ENCODE measurements around the gene HES2. TPM values are rescaled to one million over a fixed set of nuclear protein-coding genes. Genes with fewer than 3 reads are reported as not detected.
"Not testable (repeated sequence)": the region's sequence is repeated elsewhere in the genome, so short reads cannot be mapped to it uniquely, and the experiment has no call there.

HES2 gene
- total and polyA plus RNA-seq, 7 experiments from 2014 or later, result 0.56 TPM; not detected in 6

GRCh38 chr1:6446665-6447015, 26.9 kb upstream of the HES2 start:
- POLR2A ChIA-PET, result interaction anchor here (0.6 to 12.7 kb wide), 2 partner anchors 16 to 17 kb away, joined by 3 to 165 read pairs; partner anchors contain the start of gene TNFRSF25
- CTCF ChIA-PET, result interaction anchor here (0.6 to 1.8 kb wide), 2 partner anchors 14 to 30 kb away, joined by 4 to 5 read pairs; no protein-coding TSS in a partner anchor
- peaks cover 4 to 13% of the 10 kb centered on the region in 2 donors for H3K27me3 ChIP-seq (ENCODE audit: control insufficient read depth in 2 of 2, insufficient read depth in 2 of 2, low read length in 2 of 2)
- Mint-ChIP-seq H3K4me3 (peak overlapping the region in 8 of 10 donors; percentile 35 to 79 (median 44)), H3K27ac (peak overlapping the region in 1 of 9 donors; percentile 36), H3K36me3 (peaks cover 0 to 4% (median 0%) of the 10 kb centered on the region in 5 donors), H3K27me3 (peaks cover 24 to 66% (median 28%) of the 10 kb centered on the region in 5 donors), H3K4me1 (peaks cover 13 to 30% (median 18%) of the 10 kb centered on the region in 7 donors), H3K9me3 (no peaks in the 10 kb centered on the region)
- H3K27ac ChIP-seq (ENCODE audit: low read depth, low read length), result no peak overlapping the region
- peak overlapping the region; percentile 24 for H3K4me3 ChIP-seq (ENCODE audit: low read length)
- no peaks in the 10 kb centered on the region for H3K36me3 ChIP-seq (ENCODE audit: control insufficient read depth in 2 of 3, insufficient read depth in 3 of 3, low read length in 3 of 3)
- peaks cover 4 to 19% of the 10 kb centered on the region in 2 donors for H3K4me1 ChIP-seq (ENCODE audit: control insufficient read depth in 2 of 2, insufficient read depth in 2 of 2, low read length in 2 of 2)
- no peak for DNase-seq
- H3K9me3 ChIP-seq (ENCODE audit: control insufficient read depth in 2 of 3, low read length in 3 of 3), result no peaks in the 10 kb centered on the region
- intact Hi-C loops (cut with micrococcal nuclease), result loop anchor here in 1 of 2 donors (5.0 kb wide), 1 partner anchor 41 kb away; no protein-coding TSS in a partner anchor
- no peak for ATAC-seq

DNA sequence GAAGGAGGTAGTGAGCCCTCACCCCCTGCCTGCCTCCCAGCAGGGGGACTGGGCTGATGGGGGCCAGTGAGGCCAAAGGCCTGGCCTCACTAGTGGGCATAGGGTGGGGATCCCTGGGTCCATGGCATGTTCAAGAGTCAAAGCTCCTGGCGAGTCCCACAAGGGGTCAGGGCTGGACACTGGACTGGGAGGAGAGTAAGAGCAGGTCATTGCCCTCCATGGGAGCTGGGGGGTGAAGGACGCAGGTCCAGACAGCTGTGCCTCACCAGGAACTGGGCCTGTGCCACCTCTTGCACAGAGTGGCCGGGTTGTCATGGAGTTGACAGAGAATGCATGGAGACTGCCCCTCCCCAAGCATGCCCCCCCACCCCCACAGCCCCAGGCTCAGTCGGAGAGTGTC, 26.2 kb upstream of the HES2 start:
- H3K27me3 ChIP-seq (ENCODE audit: control insufficient read depth in 2 of 2, insufficient read depth in 2 of 2, low read length in 2 of 2), result peaks cover 4 to 17% of the 10 kb centered on the region in 2 donors
- H3K27ac ChIP-seq (ENCODE audit: low read depth, low read length); H3K36me3 Mint-ChIP-seq; H3K4me3 ChIP-seq (ENCODE audit: low read length); DNase-seq; ATAC-seq; H3K27ac Mint-ChIP-seq; H3K36me3 ChIP-seq (ENCODE audit: control insufficient read depth in 2 of 3, insufficient read depth in 3 of 3, low read length in 3 of 3); H3K9me3 Mint-ChIP-seq; H3K9me3 ChIP-seq (ENCODE audit: control insufficient read depth in 2 of 3, low read length in 3 of 3): not testable (repeated sequence)
- Mint-ChIP-seq H3K4me1 (peaks cover 13 to 31% (median 18%) of the 10 kb centered on the region in 7 donors), H3K27me3 (peaks cover 23 to 68% (median 34%) of the 10 kb centered on the region in 5 donors), H3K4me3 (peak overlapping the region in 3 of 10 donors; percentile 10 to 79 (median 36))
- POLR2A ChIA-PET, result interaction anchor here (12.7 kb wide), 1 partner anchor 17 kb away, joined by 165 read pairs; the partner anchor contains the start of gene TNFRSF25
- CTCF ChIA-PET, result interaction anchor here (0.7 to 1.8 kb wide), 3 partner anchors 9 to 18 kb away, joined by 3 to 5 read pairs (median 3); no protein-coding TSS in a partner anchor
- peaks cover 4 to 19% of the 10 kb centered on the region in 2 donors for H3K4me1 ChIP-seq (ENCODE audit: control insufficient read depth in 2 of 2, insufficient read depth in 2 of 2, low read length in 2 of 2)
- intact Hi-C loops (cut with micrococcal nuclease), result loop anchor here (1.0 to 5.0 kb wide), 3 partner anchors 29 to 44 kb away; no protein-coding TSS in a partner anchor

DNA sequence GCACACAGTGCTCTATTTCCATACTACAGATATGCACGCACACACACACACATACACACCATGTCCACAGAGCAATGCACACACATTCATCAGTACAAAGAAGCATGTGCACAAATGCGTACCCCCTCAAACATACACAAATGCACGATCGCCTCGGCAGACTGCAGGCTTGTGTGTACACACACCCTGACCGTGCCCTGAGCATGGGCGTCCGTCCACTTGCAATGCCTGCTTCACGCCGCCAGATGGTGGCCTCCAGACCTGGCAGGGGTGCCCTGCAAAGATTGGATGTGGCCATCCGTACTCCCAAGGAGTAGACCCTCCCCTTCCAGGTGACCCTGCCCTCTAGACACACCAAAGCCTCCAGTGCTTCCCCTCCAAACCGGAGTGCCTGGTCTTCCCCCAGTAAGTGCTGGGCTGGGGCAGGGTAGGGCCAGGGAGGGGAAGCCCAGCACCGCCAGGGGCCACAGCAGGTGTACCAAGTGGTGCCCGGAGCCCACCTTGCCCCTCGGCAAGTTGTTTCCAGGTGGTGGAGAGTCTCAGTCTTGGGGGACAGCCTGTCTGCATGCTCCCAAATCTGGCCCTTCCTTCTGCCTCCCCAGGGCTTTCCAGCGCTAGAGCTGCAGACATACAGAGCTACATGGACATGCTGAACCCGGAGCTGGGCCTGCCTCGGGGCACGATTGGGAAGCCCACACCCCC, 25.5 kb upstream of the HES2 start:
- DNase-seq, result peak in 3 of 9 donors; percentile 36 to 44 (median 43)
- Histone ChIP-seq H3K36me3 (ENCODE audit: control insufficient read depth in 2 of 3, insufficient read depth in 3 of 3, low read length in 3 of 3) (no peaks in the 10 kb centered on the region), H3K27me3 (ENCODE audit: control insufficient read depth in 2 of 2, insufficient read depth in 2 of 2, low read length in 2 of 2) (peaks cover 4 to 18% of the 10 kb centered on the region in 2 donors), H3K27ac (ENCODE audit: low read depth, low read length) (no peak overlapping the region), H3K9me3 (ENCODE audit: control insufficient read depth in 2 of 3, low read length in 3 of 3) (no peaks in the 10 kb centered on the region), H3K4me3 (ENCODE audit: low read length) (no peak overlapping the region), H3K4me1 (ENCODE audit: control insufficient read depth in 2 of 2, insufficient read depth in 2 of 2, low read length in 2 of 2) (peaks cover 4 to 19% of the 10 kb centered on the region in 2 donors)
- Mint-ChIP-seq H3K27me3 (peaks cover 19 to 61% (median 30%) of the 10 kb centered on the region in 5 donors), H3K4me1 (peaks cover 13 to 29% (median 17%) of the 10 kb centered on the region in 7 donors), H3K4me3 (peak overlapping the region in 3 of 10 donors; percentile 0 to 64 (median 0)), H3K27ac (peak overlapping the region in 3 of 9 donors; percentile 1 to 53 (median 2)), H3K9me3 (no peaks in the 10 kb centered on the region), H3K36me3 (peaks cover 0 to 4% (median 0%) of the 10 kb centered on the region in 5 donors)
- POLR2A ChIA-PET, result interaction anchor here (12.7 kb wide), 1 partner anchor 18 kb away, joined by 165 read pairs; the partner anchor contains the start of gene TNFRSF25
- CTCF ChIA-PET, result interaction anchor here (0.7 to 1.8 kb wide), 3 partner anchors 10 to 18 kb away, joined by 3 to 5 read pairs (median 3); no protein-coding TSS in a partner anchor
- ATAC-seq, result peak; percentile 33
- intact Hi-C loops (cut with micrococcal nuclease), result loop anchor here (1.0 to 5.0 kb wide), 3 partner anchors 30 to 45 kb away; no protein-coding TSS in a partner anchor

DNA sequence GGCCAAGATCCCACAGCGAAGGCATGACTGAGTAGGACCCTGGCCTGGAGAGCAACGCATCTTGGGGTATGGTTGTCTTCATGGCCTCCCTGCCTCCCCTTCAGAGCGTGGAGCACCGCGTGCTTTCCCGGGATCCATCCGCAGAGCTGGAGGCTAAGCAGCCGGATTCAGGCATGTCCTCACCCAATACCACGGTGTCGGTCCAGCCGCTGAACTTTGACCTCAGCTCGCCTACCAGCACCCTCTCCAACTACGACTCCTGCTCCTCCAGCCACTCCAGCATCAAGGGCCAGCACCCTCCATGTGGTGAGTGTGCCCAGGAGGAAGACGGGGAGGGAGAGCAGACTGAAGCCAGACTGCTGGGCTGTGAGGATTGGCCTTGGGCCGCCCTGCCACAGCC, 24.7 kb upstream of the HES2 start:
- Mint-ChIP-seq H3K9me3 (no peaks in the 10 kb centered on the region), H3K4me3 (no peak overlapping the region), H3K27me3 (peaks cover 18 to 58% (median 26%) of the 10 kb centered on the region in 5 donors), H3K36me3 (peaks cover 0 to 4% (median 0%) of the 10 kb centered on the region in 5 donors), H3K27ac (no peak overlapping the region), H3K4me1 (peaks cover 8 to 23% (median 17%) of the 10 kb centered on the region in 7 donors)
- DNase-seq (no peak), ATAC-seq (no peak)
- peaks cover 4 to 16% of the 10 kb centered on the region in 2 donors for H3K27me3 ChIP-seq (ENCODE audit: control insufficient read depth in 2 of 2, insufficient read depth in 2 of 2, low read length in 2 of 2)
- no peaks in the 10 kb centered on the region for H3K36me3 ChIP-seq (ENCODE audit: control insufficient read depth in 2 of 3, insufficient read depth in 3 of 3, low read length in 3 of 3)
- no peak overlapping the region for H3K27ac ChIP-seq (ENCODE audit: low read depth, low read length)
- intact Hi-C loops (cut with micrococcal nuclease), result loop anchor here in 1 of 2 donors (2.0 kb wide), 1 partner anchor 30 kb away; no protein-coding TSS in a partner anchor
- POLR2A ChIA-PET, result interaction anchor here (12.7 kb wide), 1 partner anchor 19 kb away, joined by 165 read pairs; the partner anchor contains the start of gene TNFRSF25
- H3K4me1 ChIP-seq (ENCODE audit: control insufficient read depth in 2 of 2, insufficient read depth in 2 of 2, low read length in 2 of 2), result peaks cover 4 to 19% of the 10 kb centered on the region in 2 donors
- CTCF ChIA-PET, result interaction anchor here (0.6 kb wide), 1 partner anchor 29 kb away, joined by 3 read pairs; no protein-coding TSS in a partner anchor
- H3K9me3 ChIP-seq (ENCODE audit: control insufficient read depth in 2 of 3, low read length in 3 of 3), result no peaks in the 10 kb centered on the region
- no peak overlapping the region for H3K4me3 ChIP-seq (ENCODE audit: low read length)

GRCh38 chr1:6443339-6444115, 23.8 kb upstream of the HES2 start:
- H3K4me3 ChIP-seq (ENCODE audit: low read length), result no peak overlapping the region
- Mint-ChIP-seq H3K27ac (no peak overlapping the region), H3K27me3 (peaks cover 17 to 58% (median 26%) of the 10 kb centered on the region in 5 donors), H3K36me3 (peaks cover 0 to 4% (median 0%) of the 10 kb centered on the region in 5 donors), H3K9me3 (no peaks in the 10 kb centered on the region), H3K4me3 (no peak overlapping the region), H3K4me1 (peaks cover 5 to 20% (median 15%) of the 10 kb centered on the region in 7 donors)
- no peaks in the 10 kb centered on the region for H3K9me3 ChIP-seq (ENCODE audit: control insufficient read depth in 2 of 3, low read length in 3 of 3)
- DNase-seq (no peak), ATAC-seq (no peak)
- CTCF ChIA-PET, result interaction anchor here (1.1 to 2.0 kb wide), 5 partner anchors 12 to 203 kb away, joined by 3 to 6 read pairs (median 4); no protein-coding TSS in a partner anchor
- H3K27me3 ChIP-seq (ENCODE audit: control insufficient read depth in 2 of 2, insufficient read depth in 2 of 2, low read length in 2 of 2), result peaks cover 4 to 14% of the 10 kb centered on the region in 2 donors
- H3K4me1 ChIP-seq (ENCODE audit: control insufficient read depth in 2 of 2, insufficient read depth in 2 of 2, low read length in 2 of 2), result peaks cover 4 to 19% of the 10 kb centered on the region in 2 donors
- no peaks in the 10 kb centered on the region for H3K36me3 ChIP-seq (ENCODE audit: control insufficient read depth in 2 of 3, insufficient read depth in 3 of 3, low read length in 3 of 3)
- intact Hi-C loops (cut with micrococcal nuclease), result loop anchor here in 1 of 2 donors (2.0 kb wide), 1 partner anchor 31 kb away; no protein-coding TSS in a partner anchor
- H3K27ac ChIP-seq (ENCODE audit: low read depth, low read length), result no peak overlapping the region
- POLR2A ChIA-PET, result interaction anchor here (1.5 kb wide), 1 partner anchor 18 kb away, joined by 4 read pairs; no protein-coding TSS in a partner anchor
